Measurements from ENCODE around the gene KLC1. TPM values are rescaled to one million over a fixed set of nuclear protein-coding genes. Genes with fewer than 3 reads are reported as not detected.

KLC1 gene
- total RNA-seq, 2 experiments from 2014 or later, result 171 to 206 TPM

GRCh38 chr14:103711516-103712431 is 82.8 kb downstream of the KLC1 start:
- Mint-ChIP-seq H3K27ac (no peak overlapping the region), H3K36me3 (peaks cover 20% of the 10 kb centered on the region), H3K27me3 (no peaks in the 10 kb centered on the region), H3K4me3 (no peak overlapping the region), H3K4me1 (peaks cover 35% of the 10 kb centered on the region), H3K9me3 (ENCODE audit: low read depth) (no peaks in the 10 kb centered on the region)
- DNase-seq, result no peak
- CTCF ChIA-PET, result no interaction called here
- ATAC-seq, result no peak

- Mint-ChIP-seq H3K4me3 (no peak overlapping the region), H3K27me3 (no peaks in the 10 kb centered on the region)
Measured at GRCh38 chr14:103712633-103713247, 83.7 kb downstream of the KLC1 start.

GRCh38 chr14:103713304-103714062 is 84.5 kb downstream of the KLC1 start:
- H3K4me3 Mint-ChIP-seq, result peak overlapping the region; percentile 89
- no peaks in the 10 kb centered on the region for H3K9me3 Mint-ChIP-seq (ENCODE audit: low read depth)
- peak overlapping the region; percentile 69 for H3K27ac Mint-ChIP-seq
- ATAC-seq (no peak), DNase-seq (no peak)
- peaks cover 14% of the 10 kb centered on the region for H3K36me3 Mint-ChIP-seq
- H3K27me3 Mint-ChIP-seq, result no peaks in the 10 kb centered on the region
- H3K4me1 Mint-ChIP-seq, result peaks cover 47% of the 10 kb centered on the region
- CTCF ChIA-PET, result interaction anchor here (0.8 to 1.2 kb wide), 2 partner anchors 35 to 187 kb away, joined by 3 read pairs; no protein-coding TSS in a partner anchor

More at GRCh38 chr14:103712633-103713247, 83.7 kb downstream of the KLC1 start:
- peak overlapping the region; percentile 18 for H3K27ac Mint-ChIP-seq
- H3K36me3 Mint-ChIP-seq, result peaks cover 20% of the 10 kb centered on the region
- DNase-seq (no peak), ATAC-seq (no peak)
- CTCF ChIA-PET, result interaction anchor here (0.8 kb wide), 1 partner anchor 188 kb away, joined by 3 read pairs; no protein-coding TSS in a partner anchor
- H3K4me1 Mint-ChIP-seq, result peaks cover 44% of the 10 kb centered on the region
- no peaks in the 10 kb centered on the region for H3K9me3 Mint-ChIP-seq (ENCODE audit: low read depth)

- no peak for ATAC-seq
- DNase-seq, result no peak
- H3K27ac Mint-ChIP-seq, result peak overlapping the region; percentile 69
- H3K36me3 Mint-ChIP-seq, result peaks cover 14% of the 10 kb centered on the region
- peaks cover 47% of the 10 kb centered on the region for H3K4me1 Mint-ChIP-seq
- H3K4me3 Mint-ChIP-seq, result peak overlapping the region; percentile 89
- no peaks in the 10 kb centered on the region for H3K9me3 Mint-ChIP-seq (ENCODE audit: low read depth)
- H3K27me3 Mint-ChIP-seq, result no peaks in the 10 kb centered on the region
- CTCF ChIA-PET, result interaction anchor here (1.2 kb wide), 1 partner anchor 34 kb away, joined by 3 read pairs; no protein-coding TSS in a partner anchor
Measured at GRCh38 chr14:103714063-103714724, 85.2 kb downstream of the KLC1 start.

- ATAC-seq (peak; percentile 95), DNase-seq (peak; percentile 100)
- Mint-ChIP-seq H3K27ac (peak within 1 kb of the TSS; percentile 84), H3K4me1 (peaks cover 52% of the 10 kb centered on the region), H3K4me3 (peak within 1 kb of the TSS; percentile 89), H3K9me3 (ENCODE audit: low read depth) (no peaks in the 10 kb centered on the region), H3K36me3 (peaks cover 10% of the 10 kb centered on the region), H3K27me3 (no peaks in the 10 kb centered on the region)
- CTCF ChIA-PET, result interaction anchor here (1.0 to 1.2 kb wide), 5 partner anchors 33 to 195 kb away, joined by 3 to 4 read pairs (median 3); no protein-coding TSS in a partner anchor
Measured at GRCh38 chr14:103715052-103716000, 86.3 kb downstream of the KLC1 start, which contains the start of the genes XRCC3 and ZFYVE21. TSS of gene XRCC3 (minus strand) at chr14:103715451. CDS start at chr14:103711087, 4,364 bp downstream. TSS of gene ZFYVE21 (plus strand) at chr14:103715810. CDS start at chr14:103715842, 32 bp downstream.

- Mint-ChIP-seq H3K4me3 (peak overlapping the region; percentile 89), H3K27ac (no peak overlapping the region), H3K4me1 (peaks cover 47% of the 10 kb centered on the region), H3K27me3 (no peaks in the 10 kb centered on the region), H3K36me3 (peaks cover 4% of the 10 kb centered on the region), H3K9me3 (ENCODE audit: low read depth) (no peaks in the 10 kb centered on the region)
- no peak for DNase-seq
- ATAC-seq, result peak; percentile 2
- CTCF ChIA-PET, result interaction anchor here (1.0 to 1.2 kb wide), 4 partner anchors 93 to 196 kb away, joined by 3 to 4 read pairs (median 4); no protein-coding TSS in a partner anchor
Measured at GRCh38 chr14:103716091-103716801, 87.2 kb downstream of the KLC1 start.

- Mint-ChIP-seq H3K27ac (no peak overlapping the region), H3K4me3 (peak overlapping the region; percentile 89)
- CTCF ChIA-PET, result no interaction called here
Measured at GRCh38 chr14:103716899-103717411, 87.9 kb downstream of the KLC1 start.

GRCh38 chr14:103718572-103718971 is 89.6 kb downstream of the KLC1 start:
- H3K27ac Mint-ChIP-seq, result no peak overlapping the region
- H3K4me3 Mint-ChIP-seq, result no peak overlapping the region
- no peaks in the 10 kb centered on the region for H3K9me3 Mint-ChIP-seq (ENCODE audit: low read depth)
- H3K4me1 Mint-ChIP-seq, result peaks cover 30% of the 10 kb centered on the region
- DNase-seq (no peak), ATAC-seq (no peak)
- H3K36me3 Mint-ChIP-seq, result peaks cover 2% of the 10 kb centered on the region
- no peaks in the 10 kb centered on the region for H3K27me3 Mint-ChIP-seq
- CTCF ChIA-PET, result no interaction called here

More at GRCh38 chr14:103716899-103717411, 87.9 kb downstream of the KLC1 start:
- Mint-ChIP-seq H3K27me3 (no peaks in the 10 kb centered on the region), H3K9me3 (ENCODE audit: low read depth) (no peaks in the 10 kb centered on the region), H3K36me3 (peaks cover 2% of the 10 kb centered on the region), H3K4me1 (peaks cover 43% of the 10 kb centered on the region)
- ATAC-seq, result no peak
- DNase-seq, result no peak

- no peaks in the 10 kb centered on the region for H3K9me3 Mint-ChIP-seq (ENCODE audit: low read depth)
- H3K4me3 Mint-ChIP-seq, result no peak overlapping the region
- CTCF ChIA-PET, result no interaction called here
- no peak for ATAC-seq
- peaks cover 23% of the 10 kb centered on the region for H3K4me1 Mint-ChIP-seq
- H3K36me3 Mint-ChIP-seq, result peaks cover 2% of the 10 kb centered on the region
- H3K27me3 Mint-ChIP-seq, result no peaks in the 10 kb centered on the region
- no peak for DNase-seq
- H3K27ac Mint-ChIP-seq, result no peak overlapping the region
Measured at GRCh38 chr14:103719751-103720150, 90.7 kb downstream of the KLC1 start.

- no peak for ATAC-seq
- Mint-ChIP-seq H3K36me3 (no peaks in the 10 kb centered on the region), H3K9me3 (ENCODE audit: low read depth) (no peaks in the 10 kb centered on the region), H3K4me3 (no peak overlapping the region), H3K4me1 (peaks cover 20% of the 10 kb centered on the region), H3K27me3 (no peaks in the 10 kb centered on the region), H3K27ac (no peak overlapping the region)
- DNase-seq, result no peak
- CTCF ChIA-PET, result no interaction called here
Measured at GRCh38 chr14:103721334-103722120, 92.5 kb downstream of the KLC1 start.

GRCh38 chr14:103723748-103724081 is 94.7 kb downstream of the KLC1 start:
- H3K9me3 Mint-ChIP-seq (ENCODE audit: low read depth), result no peaks in the 10 kb centered on the region
- H3K36me3 Mint-ChIP-seq, result no peaks in the 10 kb centered on the region
- H3K4me1 Mint-ChIP-seq, result peaks cover 5% of the 10 kb centered on the region
- no peaks in the 10 kb centered on the region for H3K27me3 Mint-ChIP-seq
- DNase-seq (no peak), ATAC-seq (no peak)
- H3K4me3 Mint-ChIP-seq, result no peak overlapping the region
- CTCF ChIA-PET, result no interaction called here
- no peak overlapping the region for H3K27ac Mint-ChIP-seq
